ENCODE data around the gene APBB2. TPM values are rescaled to one million over a fixed set of nuclear protein-coding genes. Genes with fewer than 3 reads are reported as not detected.
A peak's percentile ranks its signal among the peaks of the same experiment; 100 is the strongest.

The APBB2 gene
- polyA plus RNA-seq, 3 donors, result 0.15 to 0.33 TPM; not detected in 1

- WGBS (ENCODE audit: insufficient coverage), result 92% methylated on average over 4 of the region's 6 CpGs
- intact Hi-C loops (cut with micrococcal nuclease), result loop anchor here in 1 of 2 donors (10.0 kb wide), 2 partner anchors 49 to 109 kb away; no protein-coding TSS in a partner anchor
- no peaks in the 10 kb centered on the region for H3K27me3 Mint-ChIP-seq (ENCODE audit: low read depth in 3 of 3)
Measured at GRCh38 chr4:40844261-40844660, 370.1 kb downstream of the APBB2 start.

GRCh38 chr4:40843696-40844095 is 370.6 kb downstream of the APBB2 start:
- no peaks in the 10 kb centered on the region for H3K27me3 Mint-ChIP-seq (ENCODE audit: low read depth in 3 of 3)
- Histone ChIP-seq H4K20me1 (ENCODE audit: insufficient read depth, low read length) (no peaks in the 10 kb centered on the region), H3K36me3 (replicated peaks in 1 of 2; ENCODE audit: control insufficient read depth in 1 of 2, insufficient read depth in 2 of 2, low read length in 2 of 2) (no peaks in the 10 kb centered on the region), H3K4me2 (replicated peaks; ENCODE audit: extremely low read depth, low read length, poor library complexity, severe bottlenecking) (no peak overlapping the region), H3K4me3 (replicated peaks in 1 of 3; ENCODE audit: low read depth in 2 of 3, low read length in 3 of 3) (no peak overlapping the region), H3K79me2 (ENCODE audit: insufficient read depth, low read length) (no peaks in the 10 kb centered on the region), H3K9me3 (replicated peaks in 1 of 2; ENCODE audit: control insufficient read depth in 1 of 2, insufficient read depth in 1 of 2, low read length in 2 of 2) (no peaks in the 10 kb centered on the region), H2AFZ (ENCODE audit: insufficient read depth, low read depth, low read length, poor library complexity, severe bottlenecking) (no peak overlapping the region), H3K4me1 (ENCODE audit: control insufficient read depth in 1 of 2, insufficient read depth in 2 of 2, low read length in 2 of 2) (peaks cover 10 to 14% of the 10 kb centered on the region in 2 donors), H3K27ac (ENCODE audit: low read depth in 1 of 2, low read length in 2 of 2) (no peak overlapping the region), H3K27me3 (ENCODE audit: control insufficient read depth in 2 of 2, insufficient read depth in 2 of 2, low read length in 2 of 2) (no peaks in the 10 kb centered on the region), H3K9ac (ENCODE audit: insufficient read depth, low read length, poor library complexity, severe bottlenecking) (no peak overlapping the region)
- no CpG with 5 or more reads among the region's 1 CpG for WGBS (ENCODE audit: insufficient coverage)
- peaks cover 14% of the 10 kb centered on the region for H3K4me1 Mint-ChIP-seq
- intact Hi-C loops (cut with micrococcal nuclease), result loop anchor here in 1 of 2 donors (2.0 to 10.0 kb wide), 3 partner anchors 49 to 109 kb away; no protein-coding TSS in a partner anchor
- TF ChIP-seq, protein P1, sequence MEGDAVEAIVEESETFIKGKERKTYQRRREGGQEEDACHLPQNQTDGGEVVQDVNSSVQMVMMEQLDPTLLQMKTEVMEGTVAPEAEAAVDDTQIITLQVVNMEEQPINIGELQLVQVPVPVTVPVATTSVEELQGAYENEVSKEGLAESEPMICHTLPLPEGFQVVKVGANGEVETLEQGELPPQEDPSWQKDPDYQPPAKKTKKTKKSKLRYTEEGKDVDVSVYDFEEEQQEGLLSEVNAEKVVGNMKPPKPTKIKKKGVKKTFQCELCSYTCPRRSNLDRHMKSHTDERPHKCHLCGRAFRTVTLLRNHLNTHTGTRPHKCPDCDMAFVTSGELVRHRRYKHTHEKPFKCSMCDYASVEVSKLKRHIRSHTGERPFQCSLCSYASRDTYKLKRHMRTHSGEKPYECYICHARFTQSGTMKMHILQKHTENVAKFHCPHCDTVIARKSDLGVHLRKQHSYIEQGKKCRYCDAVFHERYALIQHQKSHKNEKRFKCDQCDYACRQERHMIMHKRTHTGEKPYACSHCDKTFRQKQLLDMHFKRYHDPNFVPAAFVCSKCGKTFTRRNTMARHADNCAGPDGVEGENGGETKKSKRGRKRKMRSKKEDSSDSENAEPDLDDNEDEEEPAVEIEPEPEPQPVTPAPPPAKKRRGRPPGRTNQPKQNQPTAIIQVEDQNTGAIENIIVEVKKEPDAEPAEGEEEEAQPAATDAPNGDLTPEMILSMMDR (IDR thresholded peaks at IDR 0.05), result peak; percentile 64
- no peaks in the 10 kb centered on the region for H3K36me3 Mint-ChIP-seq
- no peaks in the 10 kb centered on the region for H3K9me3 Mint-ChIP-seq
- H3K4me3 Mint-ChIP-seq, result no peak overlapping the region
- H3K27ac Mint-ChIP-seq, result no peak overlapping the region
- peak; percentile 17 to 47 (median 42) for DNase-seq

More at GRCh38 chr4:40844261-40844660, 370.1 kb downstream of the APBB2 start:
- Histone ChIP-seq H3K79me2 (ENCODE audit: insufficient read depth, low read length) (no peaks in the 10 kb centered on the region), H2AFZ (ENCODE audit: insufficient read depth, low read depth, low read length, poor library complexity, severe bottlenecking) (no peak overlapping the region), H3K9ac (ENCODE audit: insufficient read depth, low read length, poor library complexity, severe bottlenecking) (no peak overlapping the region), H3K27ac (ENCODE audit: low read depth in 1 of 2, low read length in 2 of 2) (no peak overlapping the region), H3K36me3 (replicated peaks in 1 of 2; ENCODE audit: control insufficient read depth in 1 of 2, insufficient read depth in 2 of 2, low read length in 2 of 2) (no peaks in the 10 kb centered on the region), H3K4me2 (replicated peaks; ENCODE audit: extremely low read depth, low read length, poor library complexity, severe bottlenecking) (no peak overlapping the region), H4K20me1 (ENCODE audit: insufficient read depth, low read length) (no peaks in the 10 kb centered on the region), H3K4me3 (replicated peaks in 1 of 3; ENCODE audit: low read depth in 2 of 3, low read length in 3 of 3) (no peak overlapping the region), H3K9me3 (replicated peaks in 1 of 2; ENCODE audit: control insufficient read depth in 1 of 2, insufficient read depth in 1 of 2, low read length in 2 of 2) (no peaks in the 10 kb centered on the region), H3K27me3 (ENCODE audit: control insufficient read depth in 2 of 2, insufficient read depth in 2 of 2, low read length in 2 of 2) (no peaks in the 10 kb centered on the region), H3K4me1 (ENCODE audit: control insufficient read depth in 1 of 2, insufficient read depth in 2 of 2, low read length in 2 of 2) (peaks cover 10 to 14% of the 10 kb centered on the region in 2 donors)
- Mint-ChIP-seq H3K27ac (no peak overlapping the region), H3K9me3 (no peaks in the 10 kb centered on the region), H3K4me3 (no peak overlapping the region), H3K36me3 (no peaks in the 10 kb centered on the region), H3K4me1 (peaks cover 14% of the 10 kb centered on the region)
- TF ChIP-seq, protein P1 (IDR thresholded peaks at IDR 0.05), result no peak
- DNase-seq, result no peak
